Measurements from ENCODE around the gene TWSG1. TPM values are rescaled to one million over a fixed set of nuclear protein-coding genes. Genes with fewer than 3 reads are reported as not detected.
"Not testable (repeated sequence)": the region's sequence is repeated elsewhere in the genome, so short reads cannot be mapped to it uniquely, and the experiment has no call there.

The TWSG1 gene
- total and polyA plus RNA-seq, 2 donors (not counting 3 experiments of a cell fraction or from before 2014, with no cell fraction given) = 52.4 to 57.4 TPM

- dilution Hi-C loops (cut with MboI; ENCODE audit: extremely low pct_ligation_motif_present, low sequenced_read_pairs) = no loop called here
Observed at GRCh38 chr18:9431296-9431695, 96.7 kb downstream of the TWSG1 start.

GRCh38 chr18:9433122-9433521, 98.5 kb downstream of the TWSG1 start:
- H3K27me3 ChIP-seq (ENCODE audit: control insufficient read depth in 2 of 2, insufficient read depth in 2 of 2, low read length in 2 of 2); dilution Hi-C loops (cut with MboI; ENCODE audit: extremely low pct_ligation_motif_present, low sequenced_read_pairs); H4K20me1 ChIP-seq (replicated peaks; ENCODE audit: control insufficient read depth, extremely low read depth, insufficient read depth, low read length); H3K36me3 ChIP-seq (ENCODE audit: control insufficient read depth in 2 of 2, extremely low read depth in 1 of 2, insufficient read depth in 2 of 2, low read length in 2 of 2); H2AFZ ChIP-seq (ENCODE audit: low read depth, low read length); POLR2A ChIA-PET; H3K4me1 ChIP-seq (ENCODE audit: control insufficient read depth, extremely low read depth, insufficient read depth, low read length); H3K9ac ChIP-seq (replicated peaks; ENCODE audit: extremely low read depth, insufficient read depth, low read length); FAIRE-seq; H3K79me2 ChIP-seq (ENCODE audit: control insufficient read depth, insufficient read depth, low read length); DNase-seq (ENCODE audit: low read depth, low spot score); H3K4me2 ChIP-seq (ENCODE audit: insufficient read depth, low read length); H3K9me1 ChIP-seq (replicated peaks; ENCODE audit: control insufficient read depth, extremely low read depth, insufficient read depth, low read length); BruUV-seq (replicated peaks); H3K9me3 ChIP-seq (replicated peaks; ENCODE audit: control insufficient read depth, insufficient read depth, low read length); H3K4me3 ChIP-seq (replicated peaks in 1 of 3; ENCODE audit: insufficient read depth in 1 of 3, low read depth in 1 of 3, low read length in 3 of 3); intact Hi-C loops (cut with micrococcal nuclease); CTCF ChIA-PET; H3K27ac ChIP-seq (ENCODE audit: insufficient read depth, low read depth, low read length): not testable (repeated sequence)

More at GRCh38 chr18:9431296-9431695, 96.7 kb downstream of the TWSG1 start:
- no TSS peak for BruUV-seq (replicated peaks)
- FAIRE-seq (no peak), DNase-seq (ENCODE audit: low read depth, low spot score) (no peak)
- no peak overlapping the region for H3K4me3 ChIP-seq (replicated peaks in 1 of 3; ENCODE audit: insufficient read depth in 1 of 3, low read depth in 1 of 3, low read length in 3 of 3)
- CTCF ChIA-PET = no interaction called here
- peaks cover 0 to 4% of the 10 kb centered on the region in 2 experiments for H3K27me3 ChIP-seq (ENCODE audit: control insufficient read depth in 2 of 2, insufficient read depth in 2 of 2, low read length in 2 of 2)
- no peak overlapping the region for H3K4me2 ChIP-seq (ENCODE audit: insufficient read depth, low read length)
- intact Hi-C loops (cut with micrococcal nuclease) = no loop called here
- no peaks in the 10 kb centered on the region for H3K4me1 ChIP-seq (ENCODE audit: control insufficient read depth, extremely low read depth, insufficient read depth, low read length)
- TF ChIP-seq, protein P1, sequence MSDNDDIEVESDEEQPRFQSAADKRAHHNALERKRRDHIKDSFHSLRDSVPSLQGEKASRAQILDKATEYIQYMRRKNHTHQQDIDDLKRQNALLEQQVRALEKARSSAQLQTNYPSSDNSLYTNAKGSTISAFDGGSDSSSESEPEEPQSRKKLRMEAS (IDR thresholded peaks at IDR 0.05; ENCODE audit: insufficient read depth, insufficient read length) = no peak
- TF ChIP-seq FOS (IDR thresholded peaks at IDR 0.05; ENCODE audit: borderline replicate concordance, insufficient read depth, low read length) (no peak), GATA2 (IDR thresholded peaks at IDR 0.05; ENCODE audit: insufficient read depth, insufficient read length, low read depth, low read length) (no peak), EZH2 (IDR thresholded peaks at IDR 0.05; ENCODE audit: borderline replicate concordance, low read depth, low read length, severe bottlenecking) (no peak), POLR2A (IDR thresholded peaks at IDR 0.05; ENCODE audit: low read depth, low read length) (no peak), POLR2AphosphoS5 (IDR thresholded peaks at IDR 0.05; ENCODE audit: insufficient read depth, low read depth, low read length) (no peak), JUN (IDR thresholded peaks at IDR 0.05; ENCODE audit: borderline replicate concordance, insufficient read depth, insufficient read length, low read depth) (no peak)
- TF ChIP-seq, protein P2, sequence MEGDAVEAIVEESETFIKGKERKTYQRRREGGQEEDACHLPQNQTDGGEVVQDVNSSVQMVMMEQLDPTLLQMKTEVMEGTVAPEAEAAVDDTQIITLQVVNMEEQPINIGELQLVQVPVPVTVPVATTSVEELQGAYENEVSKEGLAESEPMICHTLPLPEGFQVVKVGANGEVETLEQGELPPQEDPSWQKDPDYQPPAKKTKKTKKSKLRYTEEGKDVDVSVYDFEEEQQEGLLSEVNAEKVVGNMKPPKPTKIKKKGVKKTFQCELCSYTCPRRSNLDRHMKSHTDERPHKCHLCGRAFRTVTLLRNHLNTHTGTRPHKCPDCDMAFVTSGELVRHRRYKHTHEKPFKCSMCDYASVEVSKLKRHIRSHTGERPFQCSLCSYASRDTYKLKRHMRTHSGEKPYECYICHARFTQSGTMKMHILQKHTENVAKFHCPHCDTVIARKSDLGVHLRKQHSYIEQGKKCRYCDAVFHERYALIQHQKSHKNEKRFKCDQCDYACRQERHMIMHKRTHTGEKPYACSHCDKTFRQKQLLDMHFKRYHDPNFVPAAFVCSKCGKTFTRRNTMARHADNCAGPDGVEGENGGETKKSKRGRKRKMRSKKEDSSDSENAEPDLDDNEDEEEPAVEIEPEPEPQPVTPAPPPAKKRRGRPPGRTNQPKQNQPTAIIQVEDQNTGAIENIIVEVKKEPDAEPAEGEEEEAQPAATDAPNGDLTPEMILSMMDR (IDR thresholded peaks at IDR 0.05; ENCODE audit: extremely low read depth in 1 of 2, insufficient read depth in 1 of 2, low read depth in 1 of 2, low read length in 2 of 2) = no peak
- H3K27ac ChIP-seq (ENCODE audit: insufficient read depth, low read depth, low read length) = no peak overlapping the region
- H3K79me2 ChIP-seq (ENCODE audit: control insufficient read depth, insufficient read depth, low read length) = no peaks in the 10 kb centered on the region
- H3K36me3 ChIP-seq (ENCODE audit: control insufficient read depth in 2 of 2, extremely low read depth in 1 of 2, insufficient read depth in 2 of 2, low read length in 2 of 2) = no peaks in the 10 kb centered on the region
- POLR2A ChIA-PET = no interaction called here
- H4K20me1 ChIP-seq (replicated peaks; ENCODE audit: control insufficient read depth, extremely low read depth, insufficient read depth, low read length) = no peaks in the 10 kb centered on the region
- no peak overlapping the region for H2AFZ ChIP-seq (ENCODE audit: low read depth, low read length)
- no peaks in the 10 kb centered on the region for H3K9me3 ChIP-seq (replicated peaks; ENCODE audit: control insufficient read depth, insufficient read depth, low read length)
- no peak overlapping the region for H3K9ac ChIP-seq (replicated peaks; ENCODE audit: extremely low read depth, insufficient read depth, low read length)
- no peaks in the 10 kb centered on the region for H3K9me1 ChIP-seq (replicated peaks; ENCODE audit: control insufficient read depth, extremely low read depth, insufficient read depth, low read length)
